Measurements from ENCODE around the gene FCRL6.

FCRL6 gene

DNA sequence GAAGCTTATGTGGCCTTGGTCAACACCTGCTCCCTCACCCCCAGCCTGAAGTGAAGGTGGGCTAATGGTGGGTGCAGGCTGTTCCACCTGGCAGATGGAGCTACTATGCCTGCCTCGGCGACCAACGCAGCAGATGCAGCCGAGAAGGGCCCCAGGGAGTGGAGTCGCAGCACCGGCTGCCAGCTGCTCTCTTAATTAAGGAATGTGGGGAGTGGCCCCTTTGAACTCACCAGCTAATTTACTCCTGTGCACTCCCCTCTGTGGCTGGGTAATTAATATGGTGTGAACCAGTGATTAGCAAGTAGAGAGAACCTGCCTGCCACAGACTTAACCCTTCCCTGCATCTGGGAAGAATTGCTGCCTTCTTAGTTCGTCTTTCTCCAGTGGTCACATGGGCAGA lies 21.2 kb downstream of the FCRL6 start:
- no peaks in the 10 kb centered on the region for H3K9me3 Mint-ChIP-seq (ENCODE audit: low read depth)
- H3K4me1 Mint-ChIP-seq (ENCODE audit: low read depth): peaks cover 49% of the 10 kb centered on the region
- no peaks in the 10 kb centered on the region for H3K27me3 Mint-ChIP-seq
- no peak overlapping the region for H3K27ac Mint-ChIP-seq
- no peak overlapping the region for H3K4me3 Mint-ChIP-seq
- no peaks in the 10 kb centered on the region for H3K36me3 Mint-ChIP-seq

DNA sequence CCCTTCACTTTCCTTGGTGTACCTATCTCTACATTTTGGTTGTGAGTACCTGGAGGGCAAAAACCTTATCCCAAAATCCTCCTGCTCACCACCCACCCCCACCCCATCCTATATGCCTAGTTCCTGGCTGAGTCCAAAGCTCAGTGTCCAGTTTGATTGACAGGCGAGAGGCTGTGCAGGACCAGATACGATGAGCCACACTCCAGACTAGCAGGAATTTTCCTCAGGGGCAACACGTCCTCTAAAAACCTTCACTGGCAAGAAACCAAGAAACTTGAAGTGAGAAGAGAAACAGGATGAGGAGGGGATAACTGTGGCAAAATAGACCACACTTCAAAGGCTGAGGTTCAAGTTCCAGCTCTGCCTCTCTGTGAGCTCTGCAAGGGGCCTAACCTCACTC lies 23.4 kb downstream of the FCRL6 start:
- Mint-ChIP-seq H3K9me3 (ENCODE audit: low read depth) (no peaks in the 10 kb centered on the region), H3K36me3 (no peaks in the 10 kb centered on the region), H3K27me3 (no peaks in the 10 kb centered on the region), H3K4me3 (peak overlapping the region; percentile 64), H3K27ac (peak overlapping the region; percentile 83), H3K4me1 (ENCODE audit: low read depth) (peaks cover 55% of the 10 kb centered on the region)

DNA sequence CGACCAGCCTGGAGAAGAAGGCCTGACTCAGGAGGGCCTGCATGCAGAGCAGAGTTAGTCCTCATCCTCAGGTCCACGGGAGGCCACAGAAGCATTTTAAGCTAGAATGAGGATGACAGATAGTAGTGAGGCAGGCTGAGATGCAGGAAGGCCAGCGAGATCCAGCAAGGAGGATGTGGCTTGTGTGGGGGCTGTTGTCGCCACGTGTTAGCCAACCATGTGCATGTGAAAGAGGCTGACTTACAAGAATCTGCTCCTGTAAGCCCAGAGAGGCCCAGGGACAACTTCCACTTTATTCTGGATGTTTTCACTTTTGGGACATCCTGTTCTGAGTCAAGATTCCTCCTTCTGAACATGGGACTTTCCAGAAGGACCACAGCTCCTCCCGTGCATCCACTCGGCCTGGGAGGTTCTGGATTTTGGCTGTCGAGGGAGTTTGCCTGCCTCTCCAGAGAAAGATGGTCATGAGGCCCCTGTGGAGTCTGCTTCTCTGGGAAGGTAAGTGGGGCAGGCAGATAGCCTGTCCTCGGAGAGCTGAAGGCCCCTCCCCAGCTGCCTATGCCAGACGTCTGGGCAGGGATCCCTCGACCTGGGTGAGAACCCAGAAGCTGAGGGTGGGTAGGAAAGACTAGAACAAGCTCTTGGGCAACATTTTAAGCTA lies 24.4 kb downstream of the FCRL6 start, which contains the start of gene SLAMF8:
Gene SLAMF8, plus strand, starts transcription at position 433 of the 661 bp plus-strand sequence. Its CDS starts 26 bp downstream, at position 459.
- H3K4me3 Mint-ChIP-seq: peak within 1 kb of the TSS; percentile 64
- H3K27me3 Mint-ChIP-seq: no peaks in the 10 kb centered on the region
- H3K4me1 Mint-ChIP-seq (ENCODE audit: low read depth): peaks cover 55% of the 10 kb centered on the region
- peak within 1 kb of the TSS; percentile 83 for H3K27ac Mint-ChIP-seq
- no peaks in the 10 kb centered on the region for H3K9me3 Mint-ChIP-seq (ENCODE audit: low read depth)
- H3K36me3 Mint-ChIP-seq: no peaks in the 10 kb centered on the region

DNA sequence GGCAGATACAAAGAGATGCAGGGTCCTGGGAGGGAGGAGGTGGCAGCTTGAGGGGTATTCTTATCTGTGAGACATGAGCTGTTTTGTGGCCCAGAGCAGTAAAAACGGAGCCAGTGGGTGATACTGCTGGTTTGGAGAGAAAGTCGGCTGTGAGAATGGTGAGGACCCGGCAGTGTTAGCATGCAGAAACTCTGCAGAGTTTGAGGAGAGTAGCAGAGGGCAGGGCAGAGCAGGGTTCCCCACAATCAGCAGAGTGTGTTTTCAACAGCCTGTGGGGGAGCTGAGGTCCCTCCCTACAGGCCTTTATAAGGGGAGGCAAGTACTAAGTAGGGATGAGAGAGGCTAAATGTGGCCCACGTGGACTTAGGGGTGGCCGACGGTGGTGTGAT lies 24.9 kb downstream of the FCRL6 start:
- peak overlapping the region; percentile 83 for H3K27ac Mint-ChIP-seq
- peaks cover 55% of the 10 kb centered on the region for H3K4me1 Mint-ChIP-seq (ENCODE audit: low read depth)
- H3K27me3 Mint-ChIP-seq: no peaks in the 10 kb centered on the region
- H3K9me3 Mint-ChIP-seq (ENCODE audit: low read depth): no peaks in the 10 kb centered on the region
- H3K36me3 Mint-ChIP-seq: no peaks in the 10 kb centered on the region
- peak overlapping the region; percentile 64 for H3K4me3 Mint-ChIP-seq

DNA sequence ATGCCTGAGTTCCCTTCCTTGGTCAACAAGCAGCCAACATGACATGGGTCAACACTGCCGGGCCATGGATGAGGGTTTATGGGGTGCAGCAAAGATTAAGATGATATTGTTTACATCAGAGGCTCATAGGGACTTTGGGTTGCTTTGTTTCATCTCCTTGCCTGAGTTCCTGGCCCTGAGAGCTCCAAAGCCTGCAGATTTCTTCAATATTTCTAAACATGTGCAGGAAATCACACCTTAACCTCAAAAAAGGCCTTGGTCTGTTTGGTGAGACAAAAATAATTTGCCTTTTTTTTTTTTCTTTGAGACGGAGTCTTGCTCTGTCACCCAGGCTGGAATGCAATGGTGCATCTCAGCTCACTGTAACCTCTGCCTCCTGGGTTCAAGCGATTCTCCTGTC lies 25.4 kb downstream of the FCRL6 start:
- peak overlapping the region; percentile 30 for H3K4me3 Mint-ChIP-seq
- H3K27ac Mint-ChIP-seq: peak overlapping the region; percentile 83
- no peaks in the 10 kb centered on the region for H3K27me3 Mint-ChIP-seq
- no peaks in the 10 kb centered on the region for H3K9me3 Mint-ChIP-seq (ENCODE audit: low read depth)
- H3K36me3 Mint-ChIP-seq: peaks cover 3% of the 10 kb centered on the region
- H3K4me1 Mint-ChIP-seq (ENCODE audit: low read depth): peaks cover 55% of the 10 kb centered on the region

DNA sequence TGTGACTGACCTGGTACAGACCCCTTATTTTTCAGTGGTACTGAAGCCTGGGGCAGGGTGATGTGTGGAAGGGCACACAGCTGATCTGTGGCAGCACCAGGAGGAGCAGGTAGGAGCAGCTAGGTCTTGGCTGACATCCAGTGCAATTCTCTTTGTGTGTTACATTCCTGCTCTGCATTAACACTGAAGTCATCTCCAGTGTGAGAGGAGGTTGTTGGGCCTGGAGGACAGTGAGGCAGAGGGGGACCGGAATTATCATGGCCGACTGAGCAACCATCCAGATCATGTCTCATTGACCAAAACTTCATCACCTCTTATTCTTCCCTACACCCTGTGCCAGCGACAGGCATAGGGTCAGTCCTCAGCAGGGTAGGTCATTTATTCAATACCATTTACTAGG lies 26.0 kb downstream of the FCRL6 start:
- Mint-ChIP-seq H3K27me3 (no peaks in the 10 kb centered on the region), H3K36me3 (peaks cover 3% of the 10 kb centered on the region), H3K27ac (peak overlapping the region; percentile 38), H3K9me3 (ENCODE audit: low read depth) (no peaks in the 10 kb centered on the region), H3K4me1 (ENCODE audit: low read depth) (peaks cover 55% of the 10 kb centered on the region), H3K4me3 (peak overlapping the region; percentile 7)

DNA sequence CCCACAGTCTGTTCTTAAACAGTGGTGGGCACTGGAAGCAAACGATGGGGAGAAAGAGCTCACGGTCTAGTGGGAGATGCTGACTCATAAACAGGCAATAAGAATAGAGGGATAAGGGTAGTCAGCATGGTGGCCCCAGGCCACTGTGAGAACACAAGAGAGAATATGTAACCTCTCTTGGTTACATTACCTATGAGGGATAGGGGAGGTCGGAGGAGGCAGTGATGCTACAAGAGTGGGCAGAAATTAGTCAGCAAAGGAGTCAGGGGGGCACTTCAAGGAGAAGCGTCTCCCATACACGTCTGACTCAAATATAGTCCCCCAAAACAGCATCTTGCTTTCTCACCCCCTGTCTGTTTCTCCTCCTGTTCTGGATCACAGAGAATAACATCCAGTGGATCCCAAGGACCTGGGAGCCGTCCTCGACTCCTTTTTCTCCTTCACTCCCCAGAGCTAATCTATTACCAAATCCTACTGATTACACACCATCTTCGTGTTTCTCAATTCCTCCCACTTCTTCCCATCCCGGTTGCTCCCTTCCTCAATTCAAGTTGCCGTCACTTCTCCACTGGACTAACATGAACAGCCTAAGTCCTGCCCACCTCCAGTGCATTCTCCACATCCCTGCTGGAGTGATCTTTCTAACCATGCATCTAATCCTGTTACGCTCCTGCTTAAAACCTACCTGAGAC lies 26.6 kb downstream of the FCRL6 start:
- Mint-ChIP-seq H3K27me3 (no peaks in the 10 kb centered on the region), H3K9me3 (ENCODE audit: low read depth) (no peaks in the 10 kb centered on the region), H3K4me1 (ENCODE audit: low read depth) (peaks cover 55% of the 10 kb centered on the region), H3K4me3 (peak overlapping the region; percentile 18), H3K27ac (peak overlapping the region; percentile 38), H3K36me3 (peaks cover 5% of the 10 kb centered on the region)

DNA sequence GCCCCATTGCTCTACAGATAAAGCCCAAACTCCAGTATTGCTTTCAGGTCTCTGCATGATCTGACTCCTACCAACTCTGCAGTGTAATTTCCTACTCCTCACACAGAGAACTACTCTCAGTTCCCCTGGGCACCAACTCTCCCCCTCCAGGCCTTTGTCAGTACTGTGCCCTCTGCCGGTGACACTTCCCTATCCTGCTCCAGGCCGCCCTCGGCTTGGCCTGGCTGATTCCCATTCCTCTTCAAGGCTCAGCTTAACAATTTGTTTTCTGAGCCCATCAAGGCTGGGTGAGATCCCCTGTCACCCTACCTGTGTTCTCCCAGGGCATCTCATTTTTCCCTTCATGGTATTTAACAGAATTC lies 27.1 kb downstream of the FCRL6 start:
- H3K9me3 Mint-ChIP-seq (ENCODE audit: low read depth): no peaks in the 10 kb centered on the region
- peak overlapping the region; percentile 18 for H3K4me3 Mint-ChIP-seq
- H3K27me3 Mint-ChIP-seq: no peaks in the 10 kb centered on the region
- peaks cover 53% of the 10 kb centered on the region for H3K4me1 Mint-ChIP-seq (ENCODE audit: low read depth)
- H3K36me3 Mint-ChIP-seq: peaks cover 7% of the 10 kb centered on the region
- no peak overlapping the region for H3K27ac Mint-ChIP-seq

DNA sequence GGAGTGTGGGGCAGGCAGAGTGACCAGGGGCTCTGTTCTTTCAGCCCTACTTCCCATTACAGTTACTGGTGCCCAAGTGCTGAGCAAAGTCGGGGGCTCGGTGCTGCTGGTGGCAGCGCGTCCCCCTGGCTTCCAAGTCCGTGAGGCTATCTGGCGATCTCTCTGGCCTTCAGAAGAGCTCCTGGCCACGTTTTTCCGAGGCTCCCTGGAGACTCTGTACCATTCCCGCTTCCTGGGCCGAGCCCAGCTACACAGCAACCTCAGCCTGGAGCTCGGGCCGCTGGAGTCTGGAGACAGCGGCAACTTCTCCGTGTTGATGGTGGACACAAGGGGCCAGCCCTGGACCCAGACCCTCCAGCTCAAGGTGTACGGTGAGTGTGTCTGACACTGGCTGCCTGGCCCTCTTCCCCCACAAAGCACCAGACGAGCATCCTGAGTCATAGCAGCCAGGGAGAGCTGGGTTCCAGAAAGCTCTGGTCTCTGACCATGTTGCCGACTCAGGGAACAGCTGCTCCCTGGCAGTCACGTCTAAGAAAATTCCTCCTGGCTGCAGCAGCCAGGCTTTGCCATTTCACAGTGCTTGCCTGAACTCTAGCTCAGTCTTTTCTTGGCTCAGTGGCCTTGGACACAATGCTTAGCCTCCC lies 27.8 kb downstream of the FCRL6 start:
- no peak overlapping the region for H3K27ac Mint-ChIP-seq
- H3K4me3 Mint-ChIP-seq: no peak overlapping the region
- H3K4me1 Mint-ChIP-seq (ENCODE audit: low read depth): peaks cover 47% of the 10 kb centered on the region
- H3K9me3 Mint-ChIP-seq (ENCODE audit: low read depth): no peaks in the 10 kb centered on the region
- no peaks in the 10 kb centered on the region for H3K27me3 Mint-ChIP-seq
- H3K36me3 Mint-ChIP-seq: peaks cover 7% of the 10 kb centered on the region

DNA sequence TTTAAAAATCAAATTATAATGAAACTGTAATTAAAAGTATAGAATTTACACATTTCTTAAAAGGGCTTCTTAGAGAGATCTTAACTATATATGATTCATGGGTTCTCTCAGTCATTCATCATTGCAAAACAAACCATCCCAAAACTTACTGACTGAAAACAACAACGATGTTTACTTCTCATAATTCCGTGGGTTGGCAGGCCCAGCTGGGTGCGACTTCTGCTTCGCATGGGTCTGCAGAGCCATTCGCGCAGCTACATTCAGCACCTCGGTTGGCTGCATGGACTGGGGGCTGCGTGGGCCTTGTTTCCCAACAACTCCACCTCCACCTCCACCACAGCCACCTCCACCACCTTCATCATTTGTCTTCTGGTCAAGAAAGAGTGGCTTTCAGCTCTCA lies 28.6 kb downstream of the FCRL6 start:
- H3K36me3 Mint-ChIP-seq: peaks cover 9% of the 10 kb centered on the region
- peaks cover 39% of the 10 kb centered on the region for H3K4me1 Mint-ChIP-seq (ENCODE audit: low read depth)
- H3K27me3 Mint-ChIP-seq: no peaks in the 10 kb centered on the region
- no peak overlapping the region for H3K4me3 Mint-ChIP-seq
- no peaks in the 10 kb centered on the region for H3K9me3 Mint-ChIP-seq (ENCODE audit: low read depth)
- H3K27ac Mint-ChIP-seq: no peak overlapping the region

DNA sequence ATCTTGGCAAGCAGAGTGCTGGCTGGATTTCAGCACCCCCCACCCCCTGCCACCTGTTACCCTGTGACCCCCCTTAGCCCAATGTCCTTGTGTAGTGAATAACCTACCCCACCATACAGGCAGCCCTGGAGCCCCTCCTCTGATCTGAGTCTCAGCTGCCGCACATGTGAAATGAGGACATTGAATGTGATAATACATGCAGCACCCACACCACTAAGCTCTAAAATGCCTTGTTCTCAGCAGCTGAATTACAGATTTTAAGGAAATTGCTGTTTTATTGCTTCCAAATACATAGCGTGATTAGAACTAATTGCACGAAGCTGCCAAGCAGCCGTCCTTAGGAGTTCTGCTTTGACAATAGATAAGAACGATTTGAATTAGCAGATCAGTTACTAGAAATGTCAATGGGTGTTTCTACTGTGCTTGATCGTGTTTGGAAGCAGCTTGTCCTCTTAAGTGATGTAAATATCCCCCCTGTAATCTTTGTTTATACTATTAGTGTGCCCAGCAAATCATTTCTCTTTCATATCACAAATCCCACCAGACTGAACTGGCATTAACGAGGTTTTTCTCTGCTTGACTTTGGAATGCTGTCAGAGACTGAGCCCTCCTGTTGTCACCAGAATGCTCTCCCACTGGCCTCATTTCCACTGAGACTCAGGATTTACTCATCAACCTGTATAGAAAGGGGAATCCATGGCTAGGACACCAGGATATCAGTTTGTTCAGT lies 29.4 kb downstream of the FCRL6 start:
- Mint-ChIP-seq H3K27ac (no peak overlapping the region), H3K27me3 (no peaks in the 10 kb centered on the region), H3K36me3 (peaks cover 13% of the 10 kb centered on the region), H3K9me3 (ENCODE audit: low read depth) (no peaks in the 10 kb centered on the region), H3K4me3 (no peak overlapping the region), H3K4me1 (ENCODE audit: low read depth) (peaks cover 30% of the 10 kb centered on the region)

DNA sequence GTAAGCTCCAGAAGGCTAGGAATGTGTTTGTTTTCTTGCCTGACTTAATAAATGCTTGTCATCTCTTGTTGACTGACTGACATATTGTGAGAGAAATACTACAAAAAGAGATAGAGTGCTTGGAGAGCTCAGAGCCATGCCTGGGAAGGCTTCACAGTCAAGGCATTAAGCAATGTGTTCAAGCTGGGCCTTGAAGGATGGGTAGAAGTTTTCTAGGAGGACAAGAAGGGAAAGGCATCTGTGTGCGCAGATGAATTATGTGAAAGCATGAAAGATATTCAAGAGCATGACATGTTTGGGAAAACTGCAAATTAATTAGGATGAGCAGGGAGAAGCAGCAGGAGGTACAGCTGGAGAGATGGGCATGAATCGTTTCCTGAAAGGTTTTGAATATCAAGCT lies 30.1 kb downstream of the FCRL6 start:
- Mint-ChIP-seq H3K36me3 (peaks cover 14% of the 10 kb centered on the region), H3K27me3 (no peaks in the 10 kb centered on the region), H3K9me3 (ENCODE audit: low read depth) (no peaks in the 10 kb centered on the region), H3K27ac (no peak overlapping the region), H3K4me1 (ENCODE audit: low read depth) (peaks cover 23% of the 10 kb centered on the region), H3K4me3 (no peak overlapping the region)

DNA sequence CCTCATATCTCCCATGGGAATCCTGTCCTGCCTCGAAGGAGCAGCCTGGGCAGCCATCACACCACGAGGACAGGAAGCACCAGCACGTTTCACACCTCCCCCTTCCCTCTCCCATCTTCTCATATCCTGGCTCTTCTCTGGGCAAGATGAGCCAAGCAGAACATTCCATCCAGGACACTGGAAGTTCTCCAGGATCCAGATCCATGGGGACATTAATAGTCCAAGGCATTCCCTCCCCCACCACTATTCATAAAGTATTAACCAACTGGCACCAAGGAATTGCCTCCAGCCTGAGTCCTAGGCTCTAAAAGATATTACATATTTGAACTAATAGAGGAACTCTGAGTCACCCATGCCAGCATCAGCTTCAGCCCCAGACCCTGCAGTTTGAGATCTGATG lies 33.2 kb downstream of the FCRL6 start:
- Mint-ChIP-seq H3K27ac (no peak overlapping the region), H3K4me1 (ENCODE audit: low read depth) (peaks cover 6% of the 10 kb centered on the region), H3K4me3 (no peak overlapping the region), H3K9me3 (ENCODE audit: low read depth) (no peaks in the 10 kb centered on the region), H3K36me3 (peaks cover 19% of the 10 kb centered on the region), H3K27me3 (no peaks in the 10 kb centered on the region)

DNA sequence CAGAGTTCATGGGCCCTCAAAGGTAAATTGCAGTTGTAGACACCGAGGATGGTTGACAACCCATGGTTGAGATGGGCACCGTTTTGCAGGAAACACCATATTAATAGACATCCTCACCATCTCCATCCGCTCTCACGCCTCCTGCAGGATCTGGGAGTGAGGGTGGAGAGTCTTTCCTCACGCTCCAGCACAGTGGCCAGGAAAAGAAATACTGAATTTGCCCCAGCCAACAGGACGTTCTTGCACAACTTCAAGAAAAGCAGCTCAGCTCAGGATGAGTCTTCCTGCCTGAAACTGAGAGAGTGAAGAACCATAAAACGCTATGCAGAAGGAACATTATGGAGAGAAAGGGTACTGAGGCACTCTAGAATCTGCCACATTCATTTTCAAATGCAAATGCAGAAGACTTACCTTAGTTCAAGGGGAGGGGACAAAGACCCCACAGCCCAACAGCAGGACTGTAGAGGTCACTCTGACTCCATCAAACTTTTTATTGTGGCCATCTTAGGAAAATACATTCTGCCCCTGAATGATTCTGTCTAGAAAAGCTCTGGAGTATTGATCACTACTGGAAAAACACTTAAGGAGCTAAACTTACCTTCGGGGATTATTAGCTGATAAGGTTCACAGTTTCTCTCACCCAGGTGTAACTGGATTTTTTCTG lies 33.8 kb downstream of the FCRL6 start:
- Mint-ChIP-seq H3K4me1 (ENCODE audit: low read depth) (peaks cover 6% of the 10 kb centered on the region), H3K27me3 (no peaks in the 10 kb centered on the region), H3K27ac (no peak overlapping the region), H3K9me3 (ENCODE audit: low read depth) (no peaks in the 10 kb centered on the region), H3K4me3 (no peak overlapping the region), H3K36me3 (peaks cover 19% of the 10 kb centered on the region)

Measured in activated naive CD8-positive, alpha-beta T cell (primary cell).